HG03039 (cell line): Measurements from ENCODE around the gene TNIK.
A peak's percentile ranks its signal among the peaks of the same experiment; 100 is the strongest.
"Not testable (repeated sequence)": the region's sequence is repeated elsewhere in the genome, so short reads cannot be mapped to it uniquely, and the experiment has no call there.

Source experiments
- ATAC-seq: cut with Tn5 transposase; IDR thresholded peaks from one replicate; pipeline ENCODE4 v1.9.1; 2021; ENCODE audit warnings: mild to moderate bottlenecking, moderate library complexity; ENCODE audit not compliant: unreplicated experiment

TNIK gene

DNA sequence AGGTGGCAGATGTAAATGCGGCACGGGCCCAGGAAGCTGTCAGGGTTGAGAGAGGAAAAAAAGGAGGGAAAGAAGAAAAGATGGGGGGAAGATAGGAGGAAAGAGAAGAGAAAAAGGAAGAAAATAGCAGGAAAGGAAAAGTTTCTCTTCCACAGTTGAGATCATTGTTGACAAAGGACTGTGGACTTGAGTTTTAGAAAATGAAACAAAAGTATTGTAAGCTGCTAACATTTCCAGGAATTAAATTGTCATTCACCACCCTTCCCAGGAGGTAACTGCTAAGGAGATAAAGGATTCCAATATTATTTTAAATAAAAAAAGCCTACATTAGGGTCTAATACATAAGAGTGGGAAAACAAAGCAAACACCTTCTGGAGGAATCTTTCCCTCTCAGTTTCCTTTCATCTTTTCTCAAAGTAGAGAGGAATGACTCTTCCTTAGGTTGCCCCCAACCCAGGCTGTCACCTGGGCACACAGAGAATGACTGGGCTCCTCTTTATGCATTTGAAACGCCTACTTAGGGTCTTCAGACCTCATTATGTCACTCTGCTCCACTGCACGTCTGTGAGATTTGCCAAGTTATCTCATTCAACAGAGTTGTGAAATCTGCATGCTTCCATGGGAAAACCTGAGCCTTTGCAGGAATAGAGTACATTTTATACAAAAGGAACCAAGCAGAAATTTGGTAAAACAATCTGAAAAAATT lies 194.0 kb downstream of the TNIK start:
- ATAC-seq = no peak

DNA sequence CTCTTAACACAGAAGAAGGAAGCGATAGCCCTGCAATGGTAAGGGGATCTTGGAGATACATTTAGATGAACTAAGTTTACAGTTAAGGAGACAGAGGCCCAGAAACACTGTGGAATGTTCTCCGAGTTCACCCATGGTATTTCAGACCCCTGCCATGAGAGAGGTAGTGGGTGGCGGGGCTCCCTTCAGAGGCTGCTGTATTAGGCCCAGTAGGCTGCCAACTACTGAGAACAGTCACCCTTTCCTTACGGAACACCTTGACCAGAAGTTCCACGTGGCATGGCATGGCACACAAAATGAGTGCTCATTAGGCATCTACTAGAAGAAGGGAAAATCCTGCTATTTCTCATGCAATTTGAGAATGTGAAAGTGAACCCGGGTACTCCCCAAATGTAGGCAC lies 195.4 kb downstream of the TNIK start:
- no peak for ATAC-seq

DNA sequence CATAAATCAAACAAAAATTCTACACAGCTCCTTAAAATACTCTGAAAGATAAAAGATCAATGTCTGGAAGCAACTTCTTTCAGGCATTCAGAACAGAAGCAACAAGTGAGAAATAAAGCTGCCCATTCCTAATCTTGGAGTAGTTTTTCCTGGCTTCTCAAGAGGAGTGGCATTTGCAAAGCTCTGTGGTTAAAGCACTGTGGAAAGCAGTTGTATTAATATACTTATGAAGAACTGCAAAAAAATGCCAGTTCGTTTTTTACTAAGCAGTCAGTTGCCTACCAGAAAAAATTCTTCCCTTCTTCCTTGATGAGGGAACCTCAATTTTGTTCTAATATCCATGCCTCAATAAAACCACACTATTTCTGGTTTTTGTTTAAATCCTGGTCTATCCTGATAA lies 197.8 kb downstream of the TNIK start:
- ATAC-seq = no peak

DNA sequence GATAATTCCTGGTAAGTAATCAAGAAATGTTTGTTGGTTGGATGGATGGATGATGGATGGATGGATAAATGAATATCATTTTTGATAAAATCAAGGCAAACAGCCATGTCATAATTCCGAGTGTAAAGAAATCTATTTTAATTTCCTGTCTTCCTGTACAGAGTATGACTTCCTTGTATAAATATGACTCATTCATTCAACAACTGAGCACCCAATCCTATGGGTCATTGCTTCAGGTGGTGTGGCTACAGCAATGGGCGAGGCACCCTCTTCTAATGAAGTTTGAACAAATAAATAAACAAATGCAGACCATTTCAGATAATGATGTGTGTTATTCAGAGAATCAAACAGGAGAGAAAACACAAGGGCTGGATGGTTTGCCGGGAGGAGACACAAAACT lies 198.7 kb downstream of the TNIK start:
- no peak for ATAC-seq

DNA sequence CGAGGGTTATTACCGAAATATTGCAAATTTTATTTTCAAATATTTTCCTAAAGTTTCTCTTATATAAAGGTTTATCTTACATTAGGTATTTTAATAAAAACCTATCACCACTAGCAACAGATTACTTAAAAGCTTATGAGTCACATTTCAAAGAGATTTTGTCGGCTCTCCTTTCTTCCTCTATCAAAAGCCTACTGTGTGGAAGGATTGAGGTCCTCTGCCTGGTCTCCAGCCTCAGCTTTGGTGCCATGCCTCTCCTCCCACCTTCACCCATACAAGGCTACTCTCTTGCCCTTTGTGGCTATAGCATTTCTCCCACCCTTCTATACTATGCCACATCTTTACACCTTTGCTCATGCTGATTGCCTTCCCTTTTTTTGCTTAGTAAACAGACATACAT lies 199.3 kb downstream of the TNIK start:
- ATAC-seq = no peak

DNA sequence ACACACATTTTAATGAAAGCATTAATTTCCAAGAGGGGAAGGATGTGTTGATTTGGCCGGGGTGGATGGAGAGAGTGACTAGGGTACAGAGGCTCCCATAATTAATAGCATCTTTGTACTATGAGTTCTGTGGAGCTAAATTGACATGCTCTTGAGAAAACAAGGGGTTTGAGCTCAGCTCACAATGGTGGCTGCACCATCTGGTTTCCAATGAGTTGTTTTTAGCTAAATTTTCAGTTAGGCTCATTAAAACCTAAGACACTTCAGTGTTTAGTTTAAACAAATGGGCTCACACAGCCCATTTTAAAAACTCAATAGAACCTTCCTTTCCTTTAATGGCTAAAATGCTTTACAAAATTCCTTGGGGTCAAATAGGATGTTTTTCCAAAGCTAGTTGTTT lies 199.7 kb downstream of the TNIK start:
- ATAC-seq = no peak

DNA sequence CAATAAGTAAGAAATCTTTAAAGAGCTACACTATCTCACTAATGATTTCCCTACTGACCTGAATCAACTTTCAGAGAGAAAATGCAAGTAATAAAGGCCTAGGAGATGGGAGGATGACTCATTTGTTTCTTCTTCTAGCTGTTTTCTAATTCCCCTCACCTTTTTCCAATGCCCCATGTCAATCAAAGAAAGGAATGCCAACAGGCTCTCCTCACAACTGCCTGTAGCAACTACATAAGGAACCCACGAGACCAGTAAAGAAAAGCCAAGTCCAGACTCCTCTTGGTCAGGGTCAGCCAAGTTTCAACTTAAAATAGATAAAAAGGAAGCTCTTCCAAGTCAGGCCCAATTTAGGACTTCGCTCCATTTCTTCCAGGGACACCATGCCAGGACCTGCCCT lies 201.9 kb downstream of the TNIK start:
- no peak for ATAC-seq

DNA sequence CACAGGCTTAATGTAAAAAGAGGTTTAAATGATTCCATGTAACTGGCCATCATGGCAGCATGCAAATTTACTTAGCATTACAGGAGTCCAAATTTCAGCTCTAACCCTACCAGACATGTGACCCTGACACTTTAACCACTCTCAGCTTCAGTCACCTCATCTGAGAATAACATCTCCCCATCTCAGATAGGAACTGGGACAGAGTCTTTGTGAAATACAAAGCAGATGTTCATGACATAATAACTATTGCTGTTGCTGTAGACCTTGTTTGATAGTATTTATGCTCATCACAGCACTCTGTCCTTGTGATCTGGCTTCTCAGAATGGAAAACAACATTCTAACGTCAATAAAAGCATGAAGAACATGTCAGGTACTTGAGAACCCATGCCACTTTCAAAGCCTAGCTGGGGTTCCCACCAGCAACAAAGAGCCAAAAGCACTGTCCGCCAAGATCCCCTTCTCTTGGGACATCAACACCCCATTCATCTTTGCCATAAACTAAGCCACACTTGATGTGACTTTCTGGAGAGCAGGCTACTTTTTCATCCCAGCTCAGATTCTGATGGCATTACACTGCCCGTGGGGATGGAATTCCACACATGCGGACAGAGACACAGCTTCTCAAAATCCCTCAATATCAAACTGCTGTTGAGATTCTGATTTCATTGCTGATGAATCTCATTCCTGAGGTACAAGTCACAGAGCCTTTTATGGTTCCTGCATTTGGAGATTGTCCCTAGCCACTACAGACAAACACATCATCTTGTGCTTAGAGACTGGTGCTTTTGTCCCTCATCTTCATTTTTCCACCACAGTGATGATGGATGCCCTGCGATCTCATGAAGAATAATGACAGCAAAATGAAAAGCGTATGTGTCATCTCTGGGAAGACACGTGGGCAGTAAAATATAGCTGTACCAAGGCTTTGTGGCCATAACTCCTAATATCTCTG lies 202.7 kb downstream of the TNIK start:
- ATAC-seq = peak; percentile 57

DNA sequence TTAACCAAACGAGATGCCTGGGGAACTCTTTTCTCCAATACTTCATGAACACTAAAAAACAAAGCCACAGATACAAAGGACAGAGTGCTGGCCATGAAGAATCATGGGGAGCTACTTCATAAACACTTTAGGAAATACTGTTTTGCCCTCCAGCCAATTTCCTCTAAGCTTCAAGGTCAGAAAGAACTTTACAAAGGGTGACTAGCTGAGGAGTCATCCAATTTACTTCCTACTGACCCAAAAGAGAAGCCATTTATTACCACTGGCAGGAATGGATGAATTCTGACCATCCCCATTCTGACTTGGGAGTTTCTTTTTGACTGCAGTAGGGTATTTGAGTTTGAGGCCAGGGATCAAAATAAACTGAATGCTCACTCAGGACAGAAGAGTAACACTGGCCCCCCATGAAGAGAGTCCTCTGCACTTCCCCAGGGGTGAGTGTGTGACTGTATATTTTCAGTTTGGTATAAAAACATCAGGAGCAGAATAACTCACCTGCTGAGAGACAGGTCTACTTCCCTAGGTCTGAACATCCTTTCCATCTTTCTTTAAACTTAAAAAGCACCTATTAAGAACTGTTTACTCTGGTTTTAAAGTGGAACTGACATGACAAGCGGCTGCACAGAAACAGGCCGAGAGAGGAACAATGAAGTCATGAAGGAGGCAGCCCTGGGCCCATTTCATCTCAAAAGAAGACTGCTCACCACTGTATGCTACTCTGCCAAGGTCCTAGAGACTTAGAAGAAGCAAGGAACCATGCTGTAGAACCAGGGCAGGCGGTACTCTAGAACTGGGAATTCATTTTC lies 203.6 kb downstream of the TNIK start:
- ATAC-seq = no peak

DNA sequence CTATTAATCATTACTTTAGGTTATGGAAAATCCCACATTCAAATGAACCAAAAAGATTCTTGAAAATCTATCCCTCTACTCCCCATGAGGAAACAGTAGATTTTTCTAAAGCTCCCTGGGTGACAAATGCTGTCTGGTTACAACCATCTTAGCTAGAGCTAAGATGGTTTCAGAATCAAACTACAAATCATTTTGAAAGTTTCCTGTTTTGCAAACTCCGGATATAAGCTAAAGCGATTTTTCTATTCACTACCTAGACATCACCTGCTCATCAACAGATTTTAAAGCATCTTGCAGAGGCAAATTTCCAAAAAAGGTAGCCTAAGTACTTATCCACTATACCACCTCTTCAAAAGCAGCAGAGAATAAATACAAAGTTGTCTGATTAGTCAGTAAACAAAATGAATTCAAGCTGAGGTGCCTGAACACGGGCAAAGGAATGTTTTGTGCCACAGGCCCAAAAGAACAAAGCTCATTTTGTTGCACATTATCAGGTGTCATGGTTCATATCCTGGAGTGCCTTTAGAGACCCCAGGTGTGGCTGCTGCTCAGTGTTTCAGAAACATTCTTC lies 204.9 kb downstream of the TNIK start:
- peak; percentile 44 for ATAC-seq

DNA sequence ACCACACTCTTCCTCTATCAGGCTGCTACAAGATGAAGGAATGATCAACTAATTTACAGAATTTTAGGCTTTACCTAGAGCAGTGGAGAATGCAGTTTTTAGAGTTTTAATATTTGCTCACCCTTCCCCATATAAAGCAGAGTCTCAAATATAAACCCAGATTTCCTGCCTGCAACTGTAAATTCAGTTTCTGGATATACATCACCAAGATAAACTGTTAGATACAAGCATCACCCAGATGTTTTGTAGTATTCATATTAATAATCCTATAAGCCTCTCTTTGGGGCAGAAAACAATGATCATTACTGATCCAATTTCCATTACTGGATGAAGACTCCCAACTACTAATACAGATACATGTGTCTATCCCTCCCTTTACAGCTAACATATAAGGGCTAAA lies 205.9 kb downstream of the TNIK start:
- no peak for ATAC-seq

DNA sequence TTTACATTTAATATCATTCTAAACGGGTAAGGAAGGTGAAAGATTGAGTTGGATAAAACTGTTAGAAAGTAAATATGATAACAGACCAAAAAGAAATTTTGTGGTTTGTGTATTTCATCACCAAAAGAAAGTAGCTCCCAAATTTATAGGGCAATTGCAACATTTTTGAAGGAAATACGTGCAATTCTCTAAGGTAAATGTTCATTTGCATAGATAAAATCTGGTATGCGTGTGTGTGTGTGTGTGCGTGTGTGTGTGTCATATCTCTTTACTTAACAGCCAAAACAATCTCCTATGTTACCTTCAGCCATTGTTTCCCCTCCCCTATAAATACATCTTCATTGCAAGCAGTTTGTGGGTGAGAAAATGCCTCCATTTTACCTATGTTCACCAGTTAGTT lies 208.4 kb downstream of the TNIK start:
- ATAC-seq = no peak

DNA sequence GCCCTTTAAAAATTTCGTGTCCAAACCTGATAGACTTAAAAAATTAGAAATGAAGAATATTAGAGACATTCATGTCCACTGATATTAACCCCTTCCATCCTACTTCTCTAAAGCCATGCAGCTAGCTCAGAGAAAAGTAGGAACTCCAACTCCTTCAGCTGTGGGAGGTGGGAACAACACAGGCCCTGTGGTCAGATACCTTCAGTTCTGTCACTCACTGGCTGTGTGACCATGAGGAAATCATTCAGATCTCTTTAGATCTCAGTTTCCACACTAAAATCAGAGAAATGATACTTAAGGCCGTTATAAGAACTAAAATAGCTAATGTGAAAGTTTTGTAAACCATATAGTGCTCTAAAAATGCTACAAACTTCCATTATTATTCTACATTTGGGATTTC lies 209.8 kb downstream of the TNIK start:
- ATAC-seq = no peak

DNA sequence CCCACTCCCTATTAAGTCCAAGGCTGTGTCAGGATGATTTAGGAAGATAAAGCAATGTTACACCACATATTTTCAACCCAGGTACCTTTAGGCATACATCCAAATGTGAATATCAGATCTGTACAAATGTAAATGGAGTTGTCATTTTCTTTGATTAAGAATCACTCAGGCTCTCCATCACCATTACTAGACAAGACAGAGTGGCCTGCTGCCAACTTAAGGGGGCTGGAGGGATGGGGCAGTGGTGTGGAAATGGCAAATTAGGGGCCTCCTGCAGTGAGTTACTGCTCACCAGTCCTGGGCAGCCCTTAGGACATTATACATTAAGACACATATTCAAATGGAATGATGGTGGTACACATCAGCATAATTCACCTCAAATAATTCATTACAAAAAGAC lies 211.0 kb downstream of the TNIK start:
- peak; percentile 5 for ATAC-seq

DNA sequence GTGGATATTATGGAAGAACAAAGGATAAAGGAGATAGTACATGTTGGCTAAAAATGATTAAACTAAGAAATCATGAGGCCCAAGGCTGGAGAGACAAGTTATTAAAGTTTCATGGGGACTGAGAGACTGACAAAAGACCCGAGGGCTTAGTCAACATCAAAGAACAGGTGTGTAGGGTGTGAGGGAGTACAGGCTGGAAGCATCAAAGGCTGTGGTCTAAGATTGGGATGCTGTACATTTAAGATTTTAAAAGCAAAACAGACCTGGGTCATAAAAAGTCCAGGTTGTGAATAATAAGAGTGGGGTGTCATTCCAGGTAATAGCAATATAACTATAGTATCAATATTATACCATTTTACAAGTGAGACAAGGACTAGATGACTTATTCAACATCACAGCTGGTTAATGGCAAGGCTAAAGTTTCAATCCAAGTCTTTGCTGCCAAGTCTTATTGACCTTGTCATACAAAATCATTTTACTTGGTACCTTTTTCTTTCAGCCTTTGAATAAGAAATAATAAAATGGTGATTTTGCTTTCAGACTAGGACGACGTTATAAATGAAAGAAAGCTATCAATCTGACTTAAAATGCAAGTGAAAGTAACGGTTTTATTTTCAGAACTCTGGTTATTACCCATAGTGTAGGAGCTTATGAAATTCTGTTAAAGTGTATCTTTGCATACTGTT lies 211.6 kb downstream of the TNIK start:
- peak; percentile 65 for ATAC-seq

DNA sequence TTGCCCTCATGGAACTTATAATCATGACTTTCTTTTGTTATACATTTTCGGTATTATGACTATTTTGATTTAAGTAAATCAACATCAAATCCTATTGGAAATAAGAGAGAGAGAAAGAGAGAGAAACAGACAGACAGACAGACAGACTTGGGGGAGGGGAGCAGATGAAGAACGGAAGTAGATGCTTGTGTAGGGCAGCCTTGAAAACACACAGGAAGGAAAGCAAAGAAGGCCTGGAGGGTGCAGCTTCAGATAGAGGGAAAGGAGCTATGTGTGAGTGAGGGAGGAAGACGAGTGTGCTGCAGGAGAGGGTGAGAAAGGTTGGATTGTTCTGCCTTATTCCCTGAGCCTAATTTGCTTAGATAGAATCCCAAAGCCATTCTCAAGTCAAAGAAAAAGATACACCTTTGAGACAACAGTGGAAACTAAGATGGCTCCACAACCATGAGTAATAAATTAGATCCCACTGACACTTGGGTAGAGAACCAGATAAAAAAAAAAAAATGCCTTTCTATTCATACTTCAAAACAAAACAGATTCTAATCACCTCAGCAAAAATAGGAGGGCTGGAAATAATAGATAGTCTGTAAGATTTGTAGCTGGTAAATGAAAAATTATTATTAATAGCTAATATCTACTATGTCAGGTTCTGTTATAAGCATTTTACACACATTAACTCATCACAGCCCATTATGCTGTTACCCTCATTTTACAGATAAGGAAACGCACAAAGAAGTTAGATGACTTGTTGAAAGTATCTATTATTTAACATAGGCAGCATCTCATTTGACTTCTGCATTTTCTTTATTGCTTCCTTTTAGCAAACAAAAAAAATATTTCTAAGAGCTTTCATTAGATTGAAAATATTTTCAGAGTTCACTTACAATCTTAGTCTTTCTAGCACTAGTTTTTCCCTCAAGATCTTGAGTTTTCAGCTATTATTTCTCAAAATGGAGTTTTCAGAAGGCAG lies 214.1 kb downstream of the TNIK start:
- no peak for ATAC-seq

DNA sequence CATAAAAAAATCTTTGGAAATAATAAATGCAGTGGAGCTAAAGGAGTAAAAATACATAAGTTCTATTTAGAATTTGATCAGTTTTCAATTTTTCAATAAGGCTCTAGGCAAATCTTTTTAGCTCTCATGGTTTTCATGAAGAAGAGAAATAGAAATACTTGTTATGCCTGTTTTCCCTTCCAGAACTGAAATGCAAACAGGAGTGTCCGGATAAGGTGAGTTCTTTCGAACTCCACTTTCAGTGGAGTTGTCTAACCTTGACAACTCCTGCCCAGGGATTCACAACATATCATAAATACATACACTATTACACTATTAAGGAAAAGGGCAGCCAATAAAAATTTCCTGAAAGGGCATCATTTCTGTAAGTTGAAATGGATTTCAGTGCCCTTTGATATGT lies 217.3 kb downstream of the TNIK start:
- ATAC-seq = no peak

DNA sequence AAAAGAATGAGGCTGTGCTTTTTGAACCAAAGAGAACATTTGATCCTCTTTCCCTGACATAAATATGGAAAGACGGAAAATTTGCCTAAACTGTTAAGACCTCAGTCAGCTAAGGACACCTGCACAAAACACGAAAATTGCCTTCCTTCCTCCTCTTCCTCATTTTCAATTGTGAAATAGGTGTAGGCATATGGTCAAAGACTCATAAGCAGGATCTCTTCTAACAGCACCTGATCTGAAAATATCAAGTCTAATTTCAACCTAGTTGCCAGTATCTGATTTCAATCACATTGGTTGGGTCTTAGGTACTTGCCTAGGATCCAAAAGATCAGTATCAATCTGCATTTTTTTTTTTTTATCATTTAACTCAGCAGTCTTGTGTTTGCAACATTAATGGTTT lies 218.0 kb downstream of the TNIK start:
- no peak for ATAC-seq

DNA sequence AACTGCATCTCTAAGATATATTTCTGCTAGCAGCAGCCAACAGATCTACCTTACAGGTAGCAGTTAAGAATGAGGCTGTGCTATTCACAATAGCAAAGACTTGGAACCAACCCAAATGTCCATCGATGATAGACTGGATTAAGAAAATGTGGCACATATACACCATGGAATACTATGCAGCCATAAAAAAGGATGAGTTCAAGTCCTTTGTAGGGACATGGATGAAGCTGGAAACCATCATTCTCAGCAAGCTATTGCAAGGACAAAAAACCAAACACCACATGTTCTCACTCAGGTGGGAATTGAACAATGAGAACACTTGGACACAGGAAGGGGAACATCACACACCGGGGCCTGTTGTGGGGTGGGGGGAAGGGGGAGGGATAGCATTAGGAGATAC lies 218.6 kb downstream of the TNIK start:
- not testable (repeated sequence) for ATAC-seq

DNA sequence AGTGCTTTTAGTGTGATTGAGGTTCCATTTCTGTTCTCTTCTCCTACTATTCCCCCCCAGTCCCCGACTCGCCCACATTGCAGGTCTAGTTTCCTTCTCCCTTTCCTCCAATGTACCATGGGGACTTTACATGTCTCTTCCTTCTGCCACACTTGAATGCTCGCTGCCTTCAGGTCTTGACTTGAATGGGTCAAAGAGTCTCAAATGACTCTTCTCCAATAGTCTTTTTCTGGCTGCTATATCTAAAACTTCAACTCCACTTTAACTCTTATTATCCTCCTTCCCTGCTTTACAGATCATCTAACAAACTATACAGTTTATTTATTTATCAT lies 219.7 kb downstream of the TNIK start:
- ATAC-seq = no peak
